GM12891 (cell line): ENCODE measurements around the gene KDM4B.
"Not testable (repeated sequence)": the region's sequence is repeated elsewhere in the genome, so short reads cannot be mapped to it uniquely, and the experiment has no call there.

Experiments used
- DNase-seq: peaks from one replicate; pipeline ENCODE4 v3.0.0; 2011; ENCODE audit warnings: low spot score; ENCODE audit not compliant: insufficient read length
- FAIRE-seq: peaks from 2 replicates; lab custom pipeline; 2011; peaks lifted over from hg19 to GRCh38; lab: Jason Lieb, UNC
- PAX5 ChIP-seq: IDR thresholded peaks from 2 replicates; pipeline ENCODE4 v1.6.1; 2011; ENCODE audit warnings: low read length, moderate library complexity, mild to moderate bottlenecking; ENCODE audit not compliant: insufficient read depth, severe bottlenecking
- POLR2A ChIP-seq: IDR thresholded peaks from 2 replicates; pipeline ENCODE4 v1.6.1; 2011; ENCODE audit warnings: low read depth, low read length, control low read depth
- POLR2AphosphoS5 ChIP-seq: IDR thresholded peaks from 2 replicates; pipeline ENCODE4 v1.6.1; 2011; ENCODE audit warnings: low read depth, low read length, control low read depth
- POU2F2 ChIP-seq: IDR thresholded peaks from 2 replicates; pipeline ENCODE4 v1.6.1; 2011; ENCODE audit warnings: low read depth, mild to moderate bottlenecking, control low read depth, low read length, moderate library complexity
- SPI1 ChIP-seq: IDR thresholded peaks from 2 replicates; pipeline ENCODE4 v1.6.1; 2011; ENCODE audit warnings: low read depth, low read length, control low read depth
- TAF1 ChIP-seq: IDR thresholded peaks from 2 replicates; pipeline ENCODE4 v1.6.1; 2011; ENCODE audit warnings: low read depth, low read length, control low read depth

The KDM4B gene

DNA sequence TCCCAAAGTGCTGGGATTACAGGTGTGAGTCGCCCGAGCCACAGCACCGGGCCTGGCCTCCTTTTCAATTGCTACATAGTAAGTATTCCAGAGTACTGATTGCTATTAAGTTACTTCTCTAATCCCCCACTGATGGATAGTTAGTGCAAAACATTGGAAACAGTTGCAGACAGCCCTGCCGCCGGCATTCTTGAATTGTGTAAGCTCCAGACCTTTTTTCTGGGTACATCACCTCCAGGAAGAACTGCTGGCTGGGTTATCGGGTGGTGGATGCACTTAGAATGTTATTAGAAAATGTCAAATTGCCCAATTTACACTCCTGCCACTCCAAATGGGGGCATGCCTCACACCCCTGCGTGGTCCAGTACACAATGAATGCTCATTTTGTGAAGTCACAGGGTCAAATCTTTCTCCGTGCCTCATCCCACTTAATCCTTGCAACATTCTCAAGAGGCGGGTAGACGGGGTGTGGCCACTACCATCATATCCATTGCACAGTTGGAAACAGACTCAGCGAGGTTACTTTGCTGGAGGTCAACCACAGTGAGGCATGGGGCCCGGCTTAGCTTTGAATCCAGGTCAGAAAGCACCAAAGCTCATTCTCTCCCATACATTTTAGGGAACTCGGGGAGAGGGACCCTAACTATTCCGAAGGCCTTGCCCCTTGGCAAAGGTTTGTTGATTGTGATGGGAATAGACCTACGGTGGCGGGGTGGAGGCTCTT is 1.0 kb upstream of the KDM4B start:
- DNase-seq (no peak), FAIRE-seq (peak; percentile 51)
- TF ChIP-seq POU2F2 (no peak), SPI1 (no peak), POLR2A (no peak), TAF1 (no peak), POLR2AphosphoS5 (no peak), PAX5 (no peak)

DNA sequence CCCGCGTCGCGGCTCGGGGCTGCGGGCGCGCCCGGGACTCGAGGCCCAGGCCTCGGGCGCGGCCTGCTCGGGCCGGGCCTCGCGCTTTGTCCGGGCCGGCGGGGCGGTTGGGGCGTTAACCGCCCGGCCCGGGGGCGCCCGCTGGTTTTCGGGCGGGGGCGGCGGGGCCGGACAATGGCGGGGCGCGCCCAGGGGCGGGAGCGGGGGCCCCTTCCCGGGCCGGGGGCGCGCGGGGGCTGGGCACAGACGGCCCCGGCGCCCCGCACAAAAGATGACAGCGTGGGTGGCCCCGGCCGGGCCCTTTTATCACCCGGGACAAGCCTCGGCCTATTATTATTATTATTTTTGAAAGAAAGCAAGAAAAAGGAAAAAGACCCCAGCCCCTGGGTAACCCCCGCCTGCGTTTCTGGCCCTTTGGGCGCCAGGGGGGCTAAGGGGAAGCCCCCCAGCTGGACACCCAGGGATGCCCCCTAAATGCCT is 419 bp downstream of the KDM4B start:
- no peak for FAIRE-seq
- TF ChIP-seq POU2F2 (no peak), SPI1 (no peak), PAX5 (no peak)
- no peak for DNase-seq

DNA sequence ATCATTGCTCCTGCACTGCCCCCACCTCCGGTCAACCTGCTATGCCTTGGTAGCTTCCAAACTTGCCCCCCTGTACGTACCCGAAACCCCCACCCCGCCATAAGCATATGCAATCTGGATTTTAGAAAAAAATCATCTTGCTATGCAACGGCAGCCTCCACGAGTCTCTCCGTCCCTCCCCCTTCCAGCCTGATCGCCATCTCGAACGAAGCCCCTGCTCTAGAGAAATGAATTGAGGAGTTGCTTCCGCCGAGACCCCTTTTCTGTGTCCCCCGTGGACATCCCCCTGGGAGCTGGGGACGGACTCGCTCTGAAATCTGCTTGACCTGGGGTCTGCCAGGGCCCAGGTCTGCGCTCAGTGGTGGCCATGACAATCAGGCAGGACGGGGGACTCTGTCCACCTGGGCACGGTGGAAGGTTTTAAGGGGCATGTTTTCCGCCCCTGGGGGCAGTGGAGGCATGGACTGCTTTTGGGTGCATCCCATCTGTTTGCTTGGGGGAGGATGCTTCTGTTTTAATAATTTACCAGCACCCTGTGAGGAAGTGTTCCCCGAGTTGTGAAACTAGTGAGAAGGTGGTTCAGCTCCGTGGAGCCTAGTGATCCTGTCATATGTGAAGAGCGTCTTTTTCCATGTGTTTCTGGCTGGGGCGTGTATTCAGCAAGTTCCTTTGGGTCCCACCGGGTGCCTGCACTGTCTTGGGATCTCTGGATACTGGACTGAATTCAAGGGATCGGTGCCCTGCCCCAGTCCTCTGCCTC is 1.0 kb downstream of the KDM4B start:
- TF ChIP-seq TAF1 (no peak), SPI1 (peak; percentile 89), POLR2AphosphoS5 (no peak), POU2F2 (no peak), POLR2A (no peak)
- peak; percentile 72 for FAIRE-seq
- no peak for DNase-seq

DNA sequence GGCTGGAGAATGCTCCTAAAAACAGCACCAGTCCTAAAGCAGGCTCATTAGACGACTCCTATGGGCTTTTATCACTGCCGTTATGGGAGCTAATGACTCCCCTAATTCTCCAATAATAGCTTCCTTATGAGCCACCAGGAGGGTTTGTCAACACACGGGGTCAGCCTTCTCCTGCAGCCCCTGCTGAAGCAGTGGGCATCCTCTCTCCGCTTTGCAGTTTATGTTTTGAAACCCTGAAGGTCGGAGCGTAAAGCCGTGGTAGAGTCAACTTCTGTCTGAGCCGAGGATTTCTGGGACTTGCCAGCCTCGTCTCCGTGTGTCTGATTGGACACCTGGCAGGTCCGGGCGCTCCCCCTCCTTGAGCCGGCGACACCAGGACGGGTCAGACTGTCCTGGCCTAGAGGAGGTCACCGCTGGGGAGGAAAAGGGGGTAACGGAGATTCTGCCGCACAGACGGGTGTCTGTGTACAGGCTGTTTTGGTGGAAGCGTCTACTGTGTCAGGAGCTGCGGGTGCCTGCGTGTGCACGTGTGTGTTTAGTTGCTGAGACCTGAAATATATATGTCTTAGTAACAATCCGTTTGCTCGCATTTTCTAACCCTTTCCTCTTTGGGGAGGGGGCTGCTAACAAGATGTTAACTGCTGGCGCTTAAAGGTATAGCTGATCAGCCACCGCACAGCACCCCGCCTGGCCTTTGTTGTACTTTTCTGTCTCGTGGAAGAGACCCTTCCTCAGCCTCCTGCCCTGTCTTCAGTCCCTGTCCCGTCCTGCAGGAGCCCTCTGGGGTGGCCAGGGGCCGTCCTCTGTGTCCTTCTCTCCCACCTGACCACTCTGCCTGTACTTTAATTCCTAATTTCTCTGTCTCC is 1.9 kb downstream of the KDM4B start:
- no peak for DNase-seq
- no peak for FAIRE-seq
- TF ChIP-seq TAF1 (no peak), POU2F2 (no peak), PAX5 (no peak)

DNA sequence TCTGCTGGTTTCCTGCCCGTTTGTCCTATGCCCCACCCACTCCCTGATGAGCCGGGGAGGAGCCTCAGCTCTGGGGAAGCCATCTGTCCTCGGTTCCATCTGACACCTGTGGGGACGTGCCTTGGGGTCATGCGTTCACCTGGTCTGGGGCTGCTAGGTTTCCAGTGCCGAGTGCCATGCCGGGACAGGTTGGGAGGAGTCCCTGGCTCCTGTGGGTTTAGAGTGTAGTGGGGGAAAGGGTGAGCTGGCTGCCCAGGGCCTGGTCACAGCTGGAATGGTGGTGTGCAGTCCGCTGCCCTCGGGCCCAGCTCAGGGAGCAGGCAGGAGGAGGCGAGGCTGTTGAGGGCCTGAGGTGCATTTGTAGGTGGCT is 2.5 kb downstream of the KDM4B start:
- peak; percentile 68 for DNase-seq
- TF ChIP-seq POLR2AphosphoS5 = no peak
- no peak for TF ChIP-seq POLR2A
- no peak for TF ChIP-seq PAX5
- no peak for TF ChIP-seq POU2F2
- no peak for TF ChIP-seq SPI1
- TF ChIP-seq TAF1 = no peak
- FAIRE-seq = peak; percentile 77

DNA sequence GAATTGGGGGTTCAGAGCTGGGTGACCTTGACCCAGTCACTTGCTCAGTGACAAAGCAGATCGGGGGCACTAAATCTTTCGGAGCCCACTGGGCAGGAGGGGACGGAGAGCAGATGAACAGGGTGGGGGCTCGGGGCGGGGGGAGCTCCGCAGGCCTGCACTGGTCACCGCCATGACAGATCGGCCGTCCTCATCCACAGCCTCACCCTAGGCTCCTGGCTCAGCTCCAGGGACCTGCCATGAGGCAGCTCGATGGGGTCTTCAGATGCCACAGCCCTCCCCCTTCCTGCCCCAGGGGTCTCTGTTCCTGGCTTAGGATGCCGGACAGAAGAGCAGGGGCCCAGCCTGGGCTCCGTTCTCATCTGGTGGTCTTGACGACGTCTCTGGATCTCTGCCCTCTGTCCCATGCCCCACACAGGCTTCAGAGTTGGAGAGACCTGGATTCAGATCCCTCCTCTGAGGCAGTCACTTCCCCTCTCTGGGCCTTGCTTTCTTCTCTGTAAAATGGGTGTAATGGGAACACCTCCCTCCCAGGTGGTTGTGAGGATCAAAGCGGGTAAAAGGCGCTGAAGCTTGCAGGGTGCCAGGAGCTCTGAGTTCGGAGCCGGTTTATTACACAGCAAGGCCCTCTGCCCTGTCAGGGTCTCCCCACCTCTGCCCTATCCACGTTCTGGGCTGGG is 3.0 kb downstream of the KDM4B start:
- no peak for FAIRE-seq
- TF ChIP-seq POLR2A (no peak), TAF1 (no peak), SPI1 (no peak), POU2F2 (no peak), POLR2AphosphoS5 (no peak), PAX5 (no peak)
- no peak for DNase-seq

DNA sequence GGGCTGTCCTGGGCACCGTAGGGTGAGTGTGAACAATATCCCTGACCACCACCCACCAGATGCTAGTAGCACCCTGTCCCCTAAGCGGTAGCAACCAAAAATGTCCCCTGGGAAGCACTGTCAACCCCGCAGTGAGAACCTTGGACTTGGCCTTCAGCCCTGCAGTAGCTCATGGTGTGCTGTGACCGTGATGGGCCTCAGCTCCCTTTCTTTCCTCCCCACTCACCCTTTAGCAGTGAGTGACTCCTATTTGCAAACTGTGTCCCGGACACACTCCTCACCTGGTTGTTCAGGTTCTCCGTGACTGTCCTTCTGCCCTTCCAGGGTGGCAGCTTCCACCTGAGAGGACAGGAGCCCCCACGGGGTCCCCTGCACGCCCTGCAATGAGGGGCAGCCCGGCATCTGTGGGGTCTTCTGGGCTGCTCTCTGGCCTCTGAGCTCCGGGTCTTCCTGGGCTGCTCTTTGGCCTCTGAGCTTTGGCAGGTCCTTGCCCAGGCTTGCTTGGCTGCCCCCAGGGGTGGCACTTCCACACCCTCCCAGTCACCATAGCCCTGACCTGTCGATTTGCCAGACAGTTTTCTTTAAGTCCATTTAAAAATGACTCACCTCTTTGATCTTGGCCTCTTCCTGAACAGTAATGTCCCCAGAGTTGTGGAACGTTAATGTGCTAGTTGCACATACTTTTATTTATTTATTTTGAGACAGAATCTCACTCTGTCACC is 3.8 kb downstream of the KDM4B start:
- no peak for FAIRE-seq
- no peak for DNase-seq
- TF ChIP-seq PAX5 = no peak

DNA sequence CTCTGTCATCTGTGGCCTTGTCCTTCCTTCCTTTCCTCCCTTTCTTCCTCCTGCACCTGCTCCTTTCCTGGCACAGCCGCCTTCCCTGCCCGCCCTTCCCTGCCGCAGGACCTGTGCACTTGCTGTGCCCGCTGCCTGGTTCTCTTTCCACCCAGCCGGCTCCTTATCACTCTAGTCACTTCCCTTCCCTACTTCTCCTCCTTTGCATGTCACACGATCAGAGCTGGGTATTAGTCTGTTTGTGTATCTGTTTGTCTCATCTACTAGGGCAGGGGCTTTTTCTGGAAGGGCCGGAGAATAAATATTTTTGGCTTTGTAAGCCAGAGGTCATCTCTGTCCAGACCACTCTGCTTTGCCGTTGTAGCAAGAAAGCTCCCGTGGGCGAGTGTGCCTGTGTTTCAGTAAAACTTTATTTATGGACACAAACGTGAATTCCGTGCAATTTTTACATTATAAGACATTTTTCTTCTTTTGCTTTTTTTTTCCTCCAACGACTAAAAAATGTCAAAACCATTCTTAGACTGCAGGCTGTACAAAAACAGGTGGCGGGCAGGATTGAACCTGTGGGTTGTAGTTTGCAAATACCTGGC is 6.1 kb downstream of the KDM4B start:
- TF ChIP-seq TAF1 (no peak), PAX5 (no peak), SPI1 (no peak), POLR2A (no peak), POLR2AphosphoS5 (no peak), POU2F2 (no peak)
- DNase-seq (no peak), FAIRE-seq (no peak)

DNA sequence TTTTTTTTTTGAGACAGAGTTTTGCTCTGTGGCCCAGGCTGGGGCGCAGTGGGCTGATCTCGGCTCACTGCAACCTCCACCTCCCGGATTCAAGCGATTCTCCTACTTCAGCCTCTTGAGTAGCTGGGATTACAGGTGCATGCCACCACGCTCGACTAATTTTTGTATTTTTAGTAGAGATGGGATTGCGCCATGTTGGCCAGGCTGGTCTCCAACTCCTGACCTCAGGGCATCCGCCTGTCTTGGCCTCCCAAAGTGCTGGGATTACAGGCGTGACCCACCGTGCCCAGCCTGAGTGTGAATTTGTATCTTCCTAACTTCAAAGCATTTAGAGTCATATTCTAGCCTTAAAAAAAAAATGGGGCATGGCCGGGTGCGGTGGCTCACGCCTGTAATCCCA is 6.7 kb downstream of the KDM4B start:
- DNase-seq, FAIRE-seq: not testable (repeated sequence)
